Loucy (cell line): ENCODE data around the gene EIPR1.

ENCODE experiments used
- H2AFZ ChIP-seq: fragments of 200-600 bp; sonication (generic); 2 replicates; pipeline ENCODE4 v1.6.0; 2016; ENCODE audit warnings: antibody characterized with exemption, mild to moderate bottlenecking, low read length, moderate library complexity
- H3F3A ChIP-seq: fragments of 200-600 bp; 2 replicates; pipeline ENCODE4 v1.6.0; 2016; ENCODE audit warnings: antibody characterized with exemption, low read depth, mild to moderate bottlenecking
- H3K27me3 ChIP-seq: fragments of 200-600 bp; sonication (generic); 2 replicates; pipeline ENCODE4 v1.6.1; 2014; ENCODE audit warnings: low read length, mild to moderate bottlenecking; ENCODE audit not compliant: insufficient read depth, poor library complexity, severe bottlenecking
- H3K36me3 ChIP-seq: fragments of 200-600 bp; sonication (generic); 2 replicates; pipeline ENCODE4 v1.6.1; 2016; ENCODE audit warnings: low read length; ENCODE audit not compliant: insufficient read depth
- H3K4me1 ChIP-seq: fragments of 200-600 bp; sonication (generic); 2 replicates; pipeline ENCODE4 v1.5.1; 2014; ENCODE audit warnings: low read length, mild to moderate bottlenecking; ENCODE audit not compliant: insufficient read depth, poor library complexity, severe bottlenecking
- H3K4me2 ChIP-seq: fragments of 200-600 bp; sonication (generic); 2 replicates; pipeline ENCODE4 v1.6.0; 2014; ENCODE audit warnings: antibody characterized with exemption, low read length, low read depth, mild to moderate bottlenecking; ENCODE audit not compliant: poor library complexity, severe bottlenecking
- H3K4me3 ChIP-seq: fragments of 200-600 bp; sonication (generic); 2 replicates; pipeline ENCODE4 v1.5.1; 2014; ENCODE audit warnings: low read length, mild to moderate bottlenecking, mixed read lengths; ENCODE audit not compliant: poor library complexity, severe bottlenecking
- H3K79me2 ChIP-seq: fragments of 200-600 bp; sonication (generic); 2 replicates; pipeline ENCODE4 v1.6.1; 2014; ENCODE audit warnings: low read length; ENCODE audit not compliant: insufficient read depth
- H3K9ac ChIP-seq: fragments of 200-600 bp; sonication (generic); 2 replicates; pipeline ENCODE4 v1.6.0; 2014; ENCODE audit warnings: mild to moderate bottlenecking, low read depth, low read length, moderate library complexity; ENCODE audit not compliant: poor library complexity, severe bottlenecking
- H3K9me2 ChIP-seq: fragments of 200-600 bp; sonication (generic); replicated peaks from 2 replicates; pipeline ENCODE4 v1.6.1; 2016; ENCODE audit warnings: low read depth, low read length, mixed read lengths
- H3K9me3 ChIP-seq: fragments of 200-600 bp; sonication (generic); 2 replicates; pipeline ENCODE4 v1.6.1; 2014; ENCODE audit warnings: mild to moderate bottlenecking, antibody characterized with exemption, low read length, low read depth; ENCODE audit not compliant: insufficient read depth
- H4K20me1 ChIP-seq: fragments of 200-600 bp; sonication (generic); 2 replicates; pipeline ENCODE4 v1.6.0; 2014; ENCODE audit warnings: antibody characterized with exemption, low read length, mild to moderate bottlenecking; ENCODE audit not compliant: insufficient read depth, poor library complexity, severe bottlenecking
- CTCF ChIP-seq: fragments of 200-600 bp; sonication (generic); conservative IDR thresholded peaks from 2 replicates; pipeline ENCODE4 v1.5.1; 2014; ENCODE audit warnings: mild to moderate bottlenecking, antibody characterized with exemption, low read length
- EZH2phosphoT487 ChIP-seq: fragments of 200-600 bp; IDR thresholded peaks from 2 replicates; pipeline ENCODE4 v1.6.1; 2018; ENCODE audit warnings: antibody characterized with exemption, mild to moderate bottlenecking, moderate library complexity, borderline replicate concordance

EIPR1 gene

GRCh38 chr2:3325458-3326181, 52.0 kb downstream of the EIPR1 start:
- no peaks in the 10 kb centered on the region for H3K27me3 ChIP-seq
- H4K20me1 ChIP-seq: no peaks in the 10 kb centered on the region
- H3K4me2 ChIP-seq: no peak overlapping the region

GRCh38 chr2:3324404-3325281, 53.0 kb downstream of the EIPR1 start:
- H3K36me3 ChIP-seq: no peaks in the 10 kb centered on the region; the same call in 1 of the 2 replicates
- TF ChIP-seq CTCF: no peak
- no peak for TF ChIP-seq EZH2phosphoT487

More at GRCh38 chr2:3325458-3326181, 52.0 kb downstream of the EIPR1 start:
- H3K4me3 ChIP-seq: no peak overlapping the region
- no peaks in the 10 kb centered on the region for H3F3A ChIP-seq
- no peaks in the 10 kb centered on the region for H3K9me2 ChIP-seq
- no peak overlapping the region for H2AFZ ChIP-seq
- no peaks in the 10 kb centered on the region for H3K4me1 ChIP-seq
- no peaks in the 10 kb centered on the region for H3K9me3 ChIP-seq
- no peak overlapping the region for H3K9ac ChIP-seq
- TF ChIP-seq CTCF: no peak
- no peak for TF ChIP-seq EZH2phosphoT487
- no peaks in the 10 kb centered on the region for H3K79me2 ChIP-seq
- H3K36me3 ChIP-seq: peaks cover 9% of the 10 kb centered on the region; the same call in 1 of the 2 replicates

GRCh38 chr2:3324036-3324386, 53.6 kb downstream of the EIPR1 start:
- H3K36me3 ChIP-seq: no peaks in the 10 kb centered on the region; the same call in 1 of the 2 replicates
- no peaks in the 10 kb centered on the region for H3K9me3 ChIP-seq
- TF ChIP-seq CTCF: no peak
- TF ChIP-seq EZH2phosphoT487: no peak
- no peak overlapping the region for H2AFZ ChIP-seq
- no peak overlapping the region for H3K4me2 ChIP-seq
- H3K4me1 ChIP-seq: no peaks in the 10 kb centered on the region
- no peak overlapping the region for H3K4me3 ChIP-seq
- no peaks in the 10 kb centered on the region for H3K79me2 ChIP-seq
- H3F3A ChIP-seq: 0 out of 2 replicates have a peak, but pooled peaks cover 3% of the 10 kb centered on the region
- no peaks in the 10 kb centered on the region for H3K27me3 ChIP-seq
- no peaks in the 10 kb centered on the region for H3K9me2 ChIP-seq
- H3K9ac ChIP-seq: no peak overlapping the region
- H4K20me1 ChIP-seq: no peaks in the 10 kb centered on the region

More at GRCh38 chr2:3324404-3325281, 53.0 kb downstream of the EIPR1 start:
- H2AFZ ChIP-seq: no peak overlapping the region
- no peaks in the 10 kb centered on the region for H3K9me2 ChIP-seq
- H3K4me1 ChIP-seq: no peaks in the 10 kb centered on the region
- no peak overlapping the region for H3K9ac ChIP-seq
- no peak overlapping the region for H3K4me3 ChIP-seq
- 0 out of 2 replicates have a peak, but pooled peaks cover 3% of the 10 kb centered on the region for H3F3A ChIP-seq
- no peaks in the 10 kb centered on the region for H3K27me3 ChIP-seq
- H3K4me2 ChIP-seq: no peak overlapping the region
- no peaks in the 10 kb centered on the region for H3K79me2 ChIP-seq
- no peaks in the 10 kb centered on the region for H3K9me3 ChIP-seq
- H4K20me1 ChIP-seq: no peaks in the 10 kb centered on the region
